SK-N-SH (cell line): ENCODE measurements around the gene PCNX2.

Experiments used
- EP300 ChIP-seq, 2 experiments: IDR thresholded peaks; 2 replicates each; pipeline versions ENCODE4 v1.4.0 to v1.6.1; 2012; ENCODE audit warnings: borderline replicate concordance in 1 of 2, low read depth in 1 of 2, low read length in 1 of 2
- MXI1 ChIP-seq: IDR thresholded peaks from 2 replicates; pipeline ENCODE4 v1.6.1; 2012; ENCODE audit warnings: mild to moderate bottlenecking, low read depth, low read length, improper control_type of control experiment
- POLR2AphosphoS5 ChIP-seq: IDR thresholded peaks from 2 replicates; pipeline ENCODE4 v1.6.1; 2012; ENCODE audit warnings: low read depth, low read length
- TAF1 ChIP-seq: IDR thresholded peaks from 2 replicates; pipeline ENCODE4 v1.6.1; 2012; ENCODE audit warnings: low read depth, mild to moderate bottlenecking, low read length, moderate library complexity, borderline replicate concordance
- TF ChIP-seq, protein P1 (sequence below): fragments of 200-600 bp; sonication (generic); IDR thresholded peaks from 2 replicates; pipeline ENCODE4 v1.6.1; 2017; ENCODE audit warnings: antibody characterized with exemption, mild to moderate bottlenecking, moderate library complexity
- TF ChIP-seq, protein P2 (sequence below): IDR thresholded peaks from 2 replicates; pipeline ENCODE4 v1.4.0; 2012; ENCODE audit warnings: low read depth, borderline replicate concordance
- TF ChIP-seq, protein P3 (sequence below): IDR thresholded peaks from 2 replicates; pipeline ENCODE4 v1.6.1; 2012; ENCODE audit warnings: mild to moderate bottlenecking, low read depth, low read length, moderate library complexity

DNA sequence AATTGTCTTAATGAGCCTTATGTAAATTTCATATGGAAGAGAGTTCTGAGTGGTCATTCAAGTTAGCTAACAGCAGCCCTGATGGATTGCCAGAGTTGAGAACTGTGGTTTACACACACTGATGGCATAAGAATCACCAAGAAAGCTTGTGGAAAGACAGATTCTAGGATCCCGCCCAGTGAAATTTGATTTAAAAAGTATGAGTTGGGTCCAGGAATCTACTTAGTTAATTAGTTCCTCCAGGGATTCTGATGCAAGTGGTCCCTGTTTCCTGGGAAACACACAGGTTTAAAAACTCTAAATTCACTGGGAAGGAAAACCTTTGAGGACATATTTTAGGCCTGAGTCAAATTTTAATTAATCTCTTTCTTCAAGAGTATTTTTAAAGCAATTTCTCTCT is 200.8 kb downstream of the PCNX2 start:
- TF ChIP-seq, protein P1, sequence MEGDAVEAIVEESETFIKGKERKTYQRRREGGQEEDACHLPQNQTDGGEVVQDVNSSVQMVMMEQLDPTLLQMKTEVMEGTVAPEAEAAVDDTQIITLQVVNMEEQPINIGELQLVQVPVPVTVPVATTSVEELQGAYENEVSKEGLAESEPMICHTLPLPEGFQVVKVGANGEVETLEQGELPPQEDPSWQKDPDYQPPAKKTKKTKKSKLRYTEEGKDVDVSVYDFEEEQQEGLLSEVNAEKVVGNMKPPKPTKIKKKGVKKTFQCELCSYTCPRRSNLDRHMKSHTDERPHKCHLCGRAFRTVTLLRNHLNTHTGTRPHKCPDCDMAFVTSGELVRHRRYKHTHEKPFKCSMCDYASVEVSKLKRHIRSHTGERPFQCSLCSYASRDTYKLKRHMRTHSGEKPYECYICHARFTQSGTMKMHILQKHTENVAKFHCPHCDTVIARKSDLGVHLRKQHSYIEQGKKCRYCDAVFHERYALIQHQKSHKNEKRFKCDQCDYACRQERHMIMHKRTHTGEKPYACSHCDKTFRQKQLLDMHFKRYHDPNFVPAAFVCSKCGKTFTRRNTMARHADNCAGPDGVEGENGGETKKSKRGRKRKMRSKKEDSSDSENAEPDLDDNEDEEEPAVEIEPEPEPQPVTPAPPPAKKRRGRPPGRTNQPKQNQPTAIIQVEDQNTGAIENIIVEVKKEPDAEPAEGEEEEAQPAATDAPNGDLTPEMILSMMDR: no peak
- TF ChIP-seq MXI1: no peak
- TF ChIP-seq, protein P2, sequence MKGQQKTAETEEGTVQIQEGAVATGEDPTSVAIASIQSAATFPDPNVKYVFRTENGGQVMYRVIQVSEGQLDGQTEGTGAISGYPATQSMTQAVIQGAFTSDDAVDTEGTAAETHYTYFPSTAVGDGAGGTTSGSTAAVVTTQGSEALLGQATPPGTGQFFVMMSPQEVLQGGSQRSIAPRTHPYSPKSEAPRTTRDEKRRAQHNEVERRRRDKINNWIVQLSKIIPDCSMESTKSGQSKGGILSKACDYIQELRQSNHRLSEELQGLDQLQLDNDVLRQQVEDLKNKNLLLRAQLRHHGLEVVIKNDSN: no peak
- no peak for TF ChIP-seq POLR2AphosphoS5
- TF ChIP-seq, protein P3, sequence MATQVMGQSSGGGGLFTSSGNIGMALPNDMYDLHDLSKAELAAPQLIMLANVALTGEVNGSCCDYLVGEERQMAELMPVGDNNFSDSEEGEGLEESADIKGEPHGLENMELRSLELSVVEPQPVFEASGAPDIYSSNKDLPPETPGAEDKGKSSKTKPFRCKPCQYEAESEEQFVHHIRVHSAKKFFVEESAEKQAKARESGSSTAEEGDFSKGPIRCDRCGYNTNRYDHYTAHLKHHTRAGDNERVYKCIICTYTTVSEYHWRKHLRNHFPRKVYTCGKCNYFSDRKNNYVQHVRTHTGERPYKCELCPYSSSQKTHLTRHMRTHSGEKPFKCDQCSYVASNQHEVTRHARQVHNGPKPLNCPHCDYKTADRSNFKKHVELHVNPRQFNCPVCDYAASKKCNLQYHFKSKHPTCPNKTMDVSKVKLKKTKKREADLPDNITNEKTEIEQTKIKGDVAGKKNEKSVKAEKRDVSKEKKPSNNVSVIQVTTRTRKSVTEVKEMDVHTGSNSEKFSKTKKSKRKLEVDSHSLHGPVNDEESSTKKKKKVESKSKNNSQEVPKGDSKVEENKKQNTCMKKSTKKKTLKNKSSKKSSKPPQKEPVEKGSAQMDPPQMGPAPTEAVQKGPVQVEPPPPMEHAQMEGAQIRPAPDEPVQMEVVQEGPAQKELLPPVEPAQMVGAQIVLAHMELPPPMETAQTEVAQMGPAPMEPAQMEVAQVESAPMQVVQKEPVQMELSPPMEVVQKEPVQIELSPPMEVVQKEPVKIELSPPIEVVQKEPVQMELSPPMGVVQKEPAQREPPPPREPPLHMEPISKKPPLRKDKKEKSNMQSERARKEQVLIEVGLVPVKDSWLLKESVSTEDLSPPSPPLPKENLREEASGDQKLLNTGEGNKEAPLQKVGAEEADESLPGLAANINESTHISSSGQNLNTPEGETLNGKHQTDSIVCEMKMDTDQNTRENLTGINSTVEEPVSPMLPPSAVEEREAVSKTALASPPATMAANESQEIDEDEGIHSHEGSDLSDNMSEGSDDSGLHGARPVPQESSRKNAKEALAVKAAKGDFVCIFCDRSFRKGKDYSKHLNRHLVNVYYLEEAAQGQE: no peak
- TF ChIP-seq EP300 (IDR thresholded peaks at IDR 0.05; ENCODE audit: borderline replicate concordance in 1 of 2, low read depth in 1 of 2, low read length in 1 of 2): no peak
- TF ChIP-seq TAF1: no peak
